ENCODE data around the gene GJC2. TPM values are rescaled to one million over a fixed set of nuclear protein-coding genes. Genes with fewer than 3 reads are reported as not detected.
A peak's percentile ranks its signal among the peaks of the same experiment; 100 is the strongest.

GJC2 gene
- total RNA-seq: 1 to 10 TPM; 1.9 to 4.1 TPM

- Histone ChIP-seq H3K4me3 (peak within 1 kb of the TSS; percentile 14 to 17), H3K36me3 (no peaks in the 10 kb centered on the region), H3K27ac (peak within 1 kb of the TSS; percentile 78 to 79), H3K4me1 (replicated peaks) (no peaks in the 10 kb centered on the region), H3K9me3 (no peaks in the 10 kb centered on the region), H3K27me3 (replicated peaks; ENCODE audit: insufficient read depth) (no peaks in the 10 kb centered on the region)
- peak; percentile 42 for TF ChIP-seq POLR2A (IDR thresholded peaks at IDR 0.05)
- TF ChIP-seq POLR2AphosphoS5 (IDR thresholded peaks at IDR 0.05): no peak
- intact Hi-C loops (cut with DNase I): loop anchor here (5.0 to 10.0 kb wide), 2 partner anchors 42 to 125 kb away; partner anchors contain the start of gene MRPL55
- DNase-seq (ENCODE audit: low spot score): no peak
- WGBS: 23% methylated on average over 17 of the region's 17 CpGs
Measured at GRCh38 chr1:228149406-228150119, at the start of gene GJC2. Gene GJC2, plus strand, starts transcription at chr1:228149930. Its CDS starts 7,829 bp downstream, at chr1:228157759.

- WGBS: 73% methylated on average over 12 of the region's 12 CpGs
- Histone ChIP-seq H3K9me3 (no peaks in the 10 kb centered on the region), H3K27me3 (replicated peaks; ENCODE audit: insufficient read depth) (no peaks in the 10 kb centered on the region), H3K36me3 (peaks cover 9 to 23% of the 10 kb centered on the region in 2 donors), H3K4me1 (replicated peaks) (peaks cover 3% of the 10 kb centered on the region), H3K4me3 (no peak overlapping the region), H3K27ac (no peak overlapping the region)
- intact Hi-C loops (cut with DNase I): no loop called here
- DNase-seq (ENCODE audit: low spot score): no peak
- no peak for TF ChIP-seq POLR2AphosphoS5 (IDR thresholded peaks at IDR 0.05)
Measured at GRCh38 chr1:228100822-228101613, 48.7 kb upstream of the GJC2 start.

- peak overlapping the region; percentile 64 to 96 for H3K4me3 ChIP-seq
- peaks cover 9 to 23% of the 10 kb centered on the region in 2 donors for H3K36me3 ChIP-seq
- 51% methylated on average over 15 of the region's 15 CpGs for WGBS
- no peak for DNase-seq (ENCODE audit: low spot score)
- H3K9me3 ChIP-seq: no peaks in the 10 kb centered on the region
- intact Hi-C loops (cut with DNase I): no loop called here
- H3K27ac ChIP-seq: peak overlapping the region; percentile 89
- no peak for TF ChIP-seq POLR2AphosphoS5 (IDR thresholded peaks at IDR 0.05)
- no peak for TF ChIP-seq CTCF (IDR thresholded peaks at IDR 0.05)
- TF ChIP-seq POLR2A (IDR thresholded peaks at IDR 0.05): no peak
- no peaks in the 10 kb centered on the region for H3K27me3 ChIP-seq (replicated peaks; ENCODE audit: insufficient read depth)
- peaks cover 3% of the 10 kb centered on the region for H3K4me1 ChIP-seq (replicated peaks)
Measured at GRCh38 chr1:228101614-228101993, 48.1 kb upstream of the GJC2 start.

- Histone ChIP-seq H3K27me3 (replicated peaks; ENCODE audit: insufficient read depth) (no peaks in the 10 kb centered on the region), H3K27ac (peak overlapping the region; percentile 89), H3K4me3 (peak overlapping the region; percentile 64 to 96), H3K36me3 (peaks cover 9 to 21% of the 10 kb centered on the region in 2 donors), H3K9me3 (no peaks in the 10 kb centered on the region), H3K4me1 (replicated peaks) (peaks cover 3% of the 10 kb centered on the region)
- intact Hi-C loops (cut with DNase I): no loop called here
- 7% methylated on average over 55 of the region's 73 CpGs for WGBS
- TF ChIP-seq CTCF (IDR thresholded peaks at IDR 0.05) (peak in 1 of 4 experiments; percentile 14), POLR2A (IDR thresholded peaks at IDR 0.05) (no peak)
- DNase-seq (ENCODE audit: low spot score): no peak
Measured at GRCh38 chr1:228101994-228102790, 47.5 kb upstream of the GJC2 start.

GRCh38 chr1:228102791-228103620 is 46.7 kb upstream of the GJC2 start, which contains the start of gene C1orf35:
Gene C1orf35, minus strand, starts transcription at chr1:228103325. Its CDS starts 98 bp downstream, at chr1:228103227.
- under 1% methylated on average over 83 of the region's 104 CpGs for WGBS
- intact Hi-C loops (cut with DNase I): no loop called here
- H3K4me1 ChIP-seq (replicated peaks): peaks cover 5% of the 10 kb centered on the region

More at GRCh38 chr1:228102791-228103620, 46.7 kb upstream of the GJC2 start, which contains the start of gene C1orf35:
- Histone ChIP-seq H3K9me3 (no peaks in the 10 kb centered on the region), H3K27me3 (replicated peaks; ENCODE audit: insufficient read depth) (no peaks in the 10 kb centered on the region), H3K27ac (peak within 1 kb of the TSS; percentile 89), H3K36me3 (peaks cover 5 to 13% of the 10 kb centered on the region in 2 donors), H3K4me3 (peak within 1 kb of the TSS; percentile 64 to 96)
- TF ChIP-seq POLR2A (IDR thresholded peaks at IDR 0.05) (peak; percentile 86), POLR2AphosphoS5 (IDR thresholded peaks at IDR 0.05) (peak; percentile 96), CTCF (IDR thresholded peaks at IDR 0.05) (peak in 2 of 4 experiments; percentile 33 to 38)
- peak; percentile 88 for DNase-seq (ENCODE audit: low spot score)

Data from prostate gland (tissue), 2 donors.